OCI-LY1 (cell line): ENCODE measurements around the gene CLN6.
A peak's percentile ranks its signal among the peaks of the same experiment; 100 is the strongest.

Experiments used
- H2AFZ ChIP-seq: fragments of 200-600 bp; sonication (generic), shearing (Covaris generic); 2 replicates; pipeline ENCODE4 v1.6.0; 2014; ENCODE audit warnings: antibody characterized with exemption, mild to moderate bottlenecking, low read length
- H3F3A ChIP-seq: fragments of 200-600 bp; sonication (generic), shearing (Covaris generic); 2 replicates; pipeline ENCODE4 v1.6.0; 2014; ENCODE audit warnings: mild to moderate bottlenecking, antibody characterized with exemption, low read length, moderate library complexity; ENCODE audit not compliant: insufficient read depth
- H3K27ac ChIP-seq: fragments of 200-600 bp; sonication (generic); 2 replicates; pipeline ENCODE4 v1.5.1; 2014; ENCODE audit warnings: low read length, mixed run types, mild to moderate bottlenecking, low read depth; ENCODE audit not compliant: poor library complexity, severe bottlenecking
- H3K27me3 ChIP-seq: fragments of 200-600 bp; sonication (generic); 2 replicates; pipeline ENCODE4 v1.6.0; 2014; ENCODE audit warnings: antibody characterized with exemption, mild to moderate bottlenecking, low read length, moderate library complexity; ENCODE audit not compliant: insufficient read depth
- H3K36me3 ChIP-seq: fragments of 200-600 bp; sonication (generic); 2 replicates; pipeline ENCODE4 v1.6.1; 2014; ENCODE audit warnings: mild to moderate bottlenecking, antibody characterized with exemption, low read length, moderate library complexity, mixed read lengths; ENCODE audit not compliant: insufficient read depth
- H3K4me1 ChIP-seq: fragments of 200-600 bp; sonication (generic); 2 replicates; pipeline ENCODE4 v1.5.1; 2014; ENCODE audit warnings: mild to moderate bottlenecking, low read length, moderate library complexity; ENCODE audit not compliant: insufficient read depth, severe bottlenecking
- H3K4me2 ChIP-seq: fragments of 200-600 bp; sonication (generic), shearing (Covaris generic); 2 replicates; pipeline ENCODE4 v1.6.1; 2014; ENCODE audit warnings: low read length
- H3K4me3 ChIP-seq: fragments of 200-600 bp; sonication (generic); 2 replicates; pipeline ENCODE4 v1.5.1; 2014; ENCODE audit warnings: low read length, low read depth, mild to moderate bottlenecking, mixed read lengths; ENCODE audit not compliant: poor library complexity, severe bottlenecking
- H3K79me2 ChIP-seq: fragments of 200-600 bp; shearing (Covaris generic); 2 replicates; pipeline ENCODE4 v1.6.1; 2016; ENCODE audit warnings: mixed run types, low read length, mixed read lengths; ENCODE audit not compliant: insufficient read depth
- H3K9ac ChIP-seq: fragments of 200-600 bp; sonication (generic), shearing (Covaris generic); 2 replicates; pipeline ENCODE4 v1.6.1; 2014; ENCODE audit warnings: mild to moderate bottlenecking, low read length, mixed read lengths
- H3K9me2 ChIP-seq: fragments of 200-600 bp; sonication (generic), shearing (Covaris generic); 2 replicates; pipeline ENCODE4 v1.6.1; 2014; ENCODE audit warnings: low read depth, mild to moderate bottlenecking, low read length, mixed read lengths
- H3K9me3 ChIP-seq: fragments of 200-600 bp; shearing (Covaris generic); 2 replicates; pipeline ENCODE4 v1.6.1; 2014; ENCODE audit warnings: low read length, mixed read lengths
- H4K20me1 ChIP-seq: fragments of 200-600 bp; sonication (generic), shearing (Covaris generic); 2 replicates; pipeline ENCODE4 v1.6.0; 2016; ENCODE audit warnings: mild to moderate bottlenecking, low read length; ENCODE audit not compliant: insufficient read depth
- EZH2 ChIP-seq: fragments of 200-600 bp; sonication (generic), shearing (Covaris generic); IDR thresholded peaks from 2 replicates; pipeline ENCODE4 v1.8.0; 2017; ENCODE audit warnings: borderline replicate concordance, mixed run types, mild to moderate bottlenecking, antibody characterized with exemption, low read length, moderate library complexity, mixed read lengths
- TF ChIP-seq, protein P1 (sequence below): fragments of 200-600 bp; sonication (generic), shearing (Covaris generic); IDR thresholded peaks from 2 replicates; pipeline ENCODE4 v1.5.1; 2017; ENCODE audit warnings: mild to moderate bottlenecking, antibody characterized with exemption, low read length, moderate library complexity, mixed read lengths

CLN6 gene

DNA sequence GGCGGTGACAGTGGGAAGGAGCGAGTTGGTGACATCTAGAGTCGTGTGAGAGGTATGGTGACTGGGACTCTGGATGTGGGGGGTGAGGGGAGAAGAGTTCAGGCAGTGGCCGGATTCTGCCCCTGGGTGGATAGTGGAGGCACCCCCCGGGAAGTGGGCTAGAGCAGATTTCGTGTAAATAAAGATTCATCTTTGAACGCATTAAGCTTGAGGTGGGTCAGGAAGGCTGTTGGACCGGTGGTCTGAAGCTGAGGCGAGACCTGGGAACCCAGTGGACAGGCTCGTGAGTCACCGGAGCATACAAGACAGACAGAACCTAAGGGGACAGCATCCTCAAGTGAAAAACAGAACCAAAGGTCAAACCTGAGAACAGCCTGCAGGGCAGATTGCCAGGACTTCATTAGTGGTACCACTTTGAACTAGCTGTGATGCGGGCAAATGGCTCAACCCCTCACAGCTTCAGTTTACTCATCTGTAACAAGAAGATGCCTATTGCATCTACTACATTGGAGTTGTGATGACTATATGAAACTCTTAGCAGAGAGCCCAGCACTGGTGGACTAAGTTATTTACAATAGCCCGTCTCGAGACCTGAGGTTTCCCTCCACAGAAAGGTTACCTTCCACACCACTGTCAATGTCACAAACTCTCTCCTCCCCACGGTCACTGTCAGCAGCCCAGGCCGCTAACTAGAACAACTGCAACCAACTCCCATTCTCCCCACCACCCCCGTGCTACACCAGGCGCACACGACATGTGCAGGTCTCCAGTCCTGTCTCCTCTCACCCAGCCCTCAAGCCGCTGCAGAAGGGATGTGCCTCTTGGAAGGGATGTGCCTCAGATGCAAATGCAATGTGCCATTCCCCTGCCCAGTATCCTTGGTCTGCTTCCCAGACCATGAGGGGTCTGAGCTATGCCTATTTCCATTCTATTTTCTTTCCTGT, 901 bp upstream of the CLN6 start:
- Histone ChIP-seq H3K9me3 (no peaks in the 10 kb centered on the region), H3K4me1 (peaks cover 33% of the 10 kb centered on the region), H3K79me2 (peaks cover 29% of the 10 kb centered on the region), H3K36me3 (no peaks in the 10 kb centered on the region), H3K27ac (peak overlapping the region; percentile 45), H2AFZ (no peak overlapping the region), H3K27me3 (no peaks in the 10 kb centered on the region), H3F3A (no peaks in the 10 kb centered on the region), H3K9me2 (no peaks in the 10 kb centered on the region), H3K4me2 (peak overlapping the region; percentile 73), H3K4me3 (peak overlapping the region; percentile 77), H3K9ac (peak overlapping the region; percentile 83; the same call in 1 of the 2 replicates), H4K20me1 (no peaks in the 10 kb centered on the region)
- TF ChIP-seq EZH2 = no peak
- TF ChIP-seq, protein P1, sequence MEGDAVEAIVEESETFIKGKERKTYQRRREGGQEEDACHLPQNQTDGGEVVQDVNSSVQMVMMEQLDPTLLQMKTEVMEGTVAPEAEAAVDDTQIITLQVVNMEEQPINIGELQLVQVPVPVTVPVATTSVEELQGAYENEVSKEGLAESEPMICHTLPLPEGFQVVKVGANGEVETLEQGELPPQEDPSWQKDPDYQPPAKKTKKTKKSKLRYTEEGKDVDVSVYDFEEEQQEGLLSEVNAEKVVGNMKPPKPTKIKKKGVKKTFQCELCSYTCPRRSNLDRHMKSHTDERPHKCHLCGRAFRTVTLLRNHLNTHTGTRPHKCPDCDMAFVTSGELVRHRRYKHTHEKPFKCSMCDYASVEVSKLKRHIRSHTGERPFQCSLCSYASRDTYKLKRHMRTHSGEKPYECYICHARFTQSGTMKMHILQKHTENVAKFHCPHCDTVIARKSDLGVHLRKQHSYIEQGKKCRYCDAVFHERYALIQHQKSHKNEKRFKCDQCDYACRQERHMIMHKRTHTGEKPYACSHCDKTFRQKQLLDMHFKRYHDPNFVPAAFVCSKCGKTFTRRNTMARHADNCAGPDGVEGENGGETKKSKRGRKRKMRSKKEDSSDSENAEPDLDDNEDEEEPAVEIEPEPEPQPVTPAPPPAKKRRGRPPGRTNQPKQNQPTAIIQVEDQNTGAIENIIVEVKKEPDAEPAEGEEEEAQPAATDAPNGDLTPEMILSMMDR = no peak

DNA sequence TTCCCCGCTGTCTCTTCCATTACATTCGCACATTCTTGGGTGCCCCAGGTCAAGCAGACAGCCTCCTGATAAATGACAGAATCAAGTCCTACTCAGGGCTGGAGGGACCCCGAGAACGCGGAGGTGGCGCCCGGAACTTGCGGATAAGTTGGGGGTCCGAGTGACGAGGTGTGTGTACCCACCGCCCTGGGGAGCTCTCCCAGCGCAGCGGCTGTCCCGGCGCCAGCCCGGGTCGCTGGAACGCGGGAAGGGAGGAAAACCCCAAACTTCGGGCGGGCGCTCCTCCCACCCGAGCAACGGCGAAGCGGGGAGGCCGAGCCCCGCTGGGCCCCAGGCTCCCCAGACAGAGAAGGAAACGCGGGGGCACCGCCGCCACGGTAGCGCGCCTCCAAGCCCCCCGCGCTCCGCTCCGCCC, 550 bp downstream of the CLN6 start:
- Histone ChIP-seq H4K20me1 (no peaks in the 10 kb centered on the region), H2AFZ (no peak overlapping the region), H3K27me3 (no peaks in the 10 kb centered on the region), H3K27ac (peak overlapping the region; percentile 52), H3K79me2 (peaks cover 43% of the 10 kb centered on the region), H3K4me3 (peak overlapping the region; percentile 77), H3F3A (no peaks in the 10 kb centered on the region), H3K36me3 (no peaks in the 10 kb centered on the region), H3K9me3 (no peaks in the 10 kb centered on the region), H3K4me1 (peaks cover 43% of the 10 kb centered on the region), H3K9ac (peak overlapping the region; percentile 83), H3K4me2 (peak overlapping the region; percentile 73), H3K9me2 (no peaks in the 10 kb centered on the region)
- no peak for TF ChIP-seq EZH2
- TF ChIP-seq, protein P1 = no peak

DNA sequence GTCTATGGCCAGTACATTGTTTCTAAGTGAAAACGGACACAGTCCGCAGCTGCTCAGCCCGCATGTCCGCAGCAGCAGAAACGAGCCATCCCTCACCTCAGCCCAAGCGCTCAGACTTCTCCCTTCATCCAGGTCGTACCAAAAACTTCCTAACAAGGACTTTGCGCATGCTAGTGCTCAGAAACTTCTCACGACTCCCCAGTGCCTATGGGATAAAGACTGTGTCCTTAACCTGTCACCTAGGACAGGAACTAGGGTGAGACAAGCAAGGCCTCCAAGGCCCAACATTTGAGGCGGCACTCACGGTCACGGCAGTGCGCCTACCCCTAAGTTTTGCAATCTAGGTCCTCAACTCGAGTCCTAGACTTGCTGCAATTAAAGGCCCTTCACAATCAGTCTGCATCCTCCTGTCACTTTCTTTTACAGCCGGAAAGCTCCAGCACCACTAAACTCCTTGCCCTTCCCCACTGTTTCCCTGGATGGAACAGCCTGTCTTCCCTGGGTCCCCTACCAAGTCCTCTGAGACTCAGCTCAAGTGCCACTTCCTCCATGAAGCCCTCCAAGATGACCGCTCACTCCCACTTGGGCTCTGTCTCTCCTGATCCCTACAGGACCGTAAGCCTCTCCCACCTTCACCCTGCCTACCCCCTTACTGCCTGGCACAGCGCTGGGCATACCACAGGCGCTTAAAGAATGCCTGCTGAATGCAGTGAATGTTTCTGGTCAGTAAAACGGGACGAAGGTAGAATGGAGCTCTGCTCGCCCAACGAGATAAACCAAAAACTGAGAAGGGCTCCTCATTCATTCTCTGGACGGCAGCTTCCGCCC, 1.2 kb downstream of the CLN6 start:
- Histone ChIP-seq H3K4me2 (peak overlapping the region; percentile 73), H3K27me3 (no peaks in the 10 kb centered on the region), H3K27ac (peak overlapping the region; percentile 52), H2AFZ (no peak overlapping the region), H3K9me2 (no peaks in the 10 kb centered on the region), H3F3A (no peaks in the 10 kb centered on the region), H3K79me2 (peaks cover 48% of the 10 kb centered on the region), H3K4me1 (peaks cover 43% of the 10 kb centered on the region), H3K36me3 (peaks cover 3% of the 10 kb centered on the region; the same call in 1 of the 2 replicates), H3K9me3 (no peaks in the 10 kb centered on the region), H4K20me1 (no peaks in the 10 kb centered on the region), H3K4me3 (peak overlapping the region; percentile 77), H3K9ac (peak overlapping the region; percentile 83)
- no peak for TF ChIP-seq EZH2
- TF ChIP-seq, protein P1 = no peak
